ENCODE data around the gene MINDY4. TPM values are rescaled to one million over a fixed set of nuclear protein-coding genes. Genes with fewer than 3 reads are reported as not detected.

Gene MINDY4
- total and polyA plus RNA-seq, 7 experiments from 2014 or later = 0.41 to 1.5 (median 0.91) TPM

Other genes starting within 250 kb of the MINDY4 start
- 100 to 1,000 TPM in 1 of 5 experiments, 10 to 100 TPM in 4; 73.8 to 143 (median 75.8) TPM for gene GARS1, start 176.5 kb upstream of the MINDY4 start, total RNA-seq
- 10 to 100 TPM; 84.9 to 90.2 TPM for gene GARS1, start 176.5 kb upstream of the MINDY4 start, polyA plus RNA-seq
- not detected for gene CRHR2, start 89.0 kb upstream of the MINDY4 start, total RNA-seq
- gene CRHR2, start 89.0 kb upstream of the MINDY4 start, polyA plus RNA-seq = not detected
- gene INMT, start 19.3 kb upstream of the MINDY4 start, total RNA-seq = 1 to 10 TPM in 2 of 5 experiments, under 1 TPM in 3; 0.38 to 4.8 (median 0.56) TPM
- gene INMT, start 19.3 kb upstream of the MINDY4 start, polyA plus RNA-seq = under 1 TPM in 1 of 2 donors, not detected in 1; 0.24 TPM
- gene AQP1, start 140.4 kb downstream of the MINDY4 start, total RNA-seq = under 1 TPM in 3 of 5 experiments, not detected in 2; 0.12 to 0.37 (median 0.19) TPM
- under 1 TPM in 1 of 2 donors, not detected in 1; 0.13 TPM for gene AQP1, start 140.4 kb downstream of the MINDY4 start, polyA plus RNA-seq
- gene GHRHR, start 192.5 kb downstream of the MINDY4 start, total RNA-seq = not detected
- gene GHRHR, start 192.5 kb downstream of the MINDY4 start, polyA plus RNA-seq = not detected